Measurements from ENCODE around the gene APLP1. TPM values are rescaled to one million over a fixed set of nuclear protein-coding genes. Genes with fewer than 3 reads are reported as not detected.
"Not testable (repeated sequence)": the region's sequence is repeated elsewhere in the genome, so short reads cannot be mapped to it uniquely, and the experiment has no call there.

Gene APLP1
- 18.3 and 19.3 TPM in 2 replicates for total RNA-seq (2014; rRNA removed; shearing (Covaris generic))

- Histone ChIP-seq H3K36me3 (replicated peaks; ENCODE audit: control insufficient read depth, insufficient read depth, low read length) (no peaks in the 10 kb centered on the region), H3K4me3 (ENCODE audit: insufficient read depth, low read depth, low read length) (peak within 1 kb of the TSS; percentile 47), H3K27me3 (ENCODE audit: control insufficient read depth, insufficient read depth, low read length) (peaks cover 41% of the 10 kb centered on the region)
- peak; percentile 91 for DNase-seq
These were observed at the start of gene APLP1 for GRCh38 chr19:35868172-35868822. APLP1 (plus strand) TSS chr19:35868574; CDS start chr19:35868637, 63 bp downstream.

GRCh38 chr19:35822579-35822978, 45.8 kb upstream of the APLP1 start:
- DNase-seq, result no peak
- no peaks in the 10 kb centered on the region for H3K36me3 ChIP-seq (replicated peaks; ENCODE audit: control insufficient read depth, insufficient read depth, low read length)
- peaks cover 2% of the 10 kb centered on the region; the same call in 1 of the 2 replicates for H3K27me3 ChIP-seq (ENCODE audit: control insufficient read depth, insufficient read depth, low read length)
- no peak overlapping the region for H3K4me3 ChIP-seq (ENCODE audit: insufficient read depth, low read depth, low read length)

- Histone ChIP-seq H3K4me3 (ENCODE audit: insufficient read depth, low read depth, low read length) (no peak overlapping the region), H3K27me3 (ENCODE audit: control insufficient read depth, insufficient read depth, low read length) (peaks cover 2% of the 10 kb centered on the region; the same call in 1 of the 2 replicates), H3K36me3 (replicated peaks; ENCODE audit: control insufficient read depth, insufficient read depth, low read length) (no peaks in the 10 kb centered on the region)
- no peak for DNase-seq
These were observed 44.2 kb upstream of the APLP1 start for GRCh38 chr19:35824150-35824549.

- H3K27me3 ChIP-seq (ENCODE audit: control insufficient read depth, insufficient read depth, low read length), result peaks cover 8% of the 10 kb centered on the region; the same call in 1 of the 2 replicates
- no peaks in the 10 kb centered on the region for H3K36me3 ChIP-seq (replicated peaks; ENCODE audit: control insufficient read depth, insufficient read depth, low read length)
- no peak overlapping the region for H3K4me3 ChIP-seq (ENCODE audit: insufficient read depth, low read depth, low read length)
- peak; percentile 84 for DNase-seq
These were observed 39.6 kb upstream of the APLP1 start for GRCh38 chr19:35828692-35829301.

GRCh38 chr19:35830986-35831385, 37.4 kb upstream of the APLP1 start:
- peaks cover 8% of the 10 kb centered on the region; the same call in 1 of the 2 replicates for H3K27me3 ChIP-seq (ENCODE audit: control insufficient read depth, insufficient read depth, low read length)
- no peaks in the 10 kb centered on the region for H3K36me3 ChIP-seq (replicated peaks; ENCODE audit: control insufficient read depth, insufficient read depth, low read length)
- no peak overlapping the region for H3K4me3 ChIP-seq (ENCODE audit: insufficient read depth, low read depth, low read length)
- DNase-seq, result no peak

GRCh38 chr19:35832054-35832453, 36.3 kb upstream of the APLP1 start:
- H3K36me3 ChIP-seq (replicated peaks; ENCODE audit: control insufficient read depth, insufficient read depth, low read length), result no peaks in the 10 kb centered on the region
- peaks cover 10% of the 10 kb centered on the region; the same call in 1 of the 2 replicates for H3K27me3 ChIP-seq (ENCODE audit: control insufficient read depth, insufficient read depth, low read length)
- no peak overlapping the region for H3K4me3 ChIP-seq (ENCODE audit: insufficient read depth, low read depth, low read length)
- DNase-seq, result no peak

- DNase-seq, result peak; percentile 47
- Histone ChIP-seq H3K4me3 (ENCODE audit: insufficient read depth, low read depth, low read length) (no peak overlapping the region), H3K27me3 (ENCODE audit: control insufficient read depth, insufficient read depth, low read length) (peaks cover 11% of the 10 kb centered on the region; the same call in 1 of the 2 replicates), H3K36me3 (replicated peaks; ENCODE audit: control insufficient read depth, insufficient read depth, low read length) (no peaks in the 10 kb centered on the region)
These were observed 34.4 kb upstream of the APLP1 start for GRCh38 chr19:35833972-35834371.

- H3K4me3 ChIP-seq (ENCODE audit: insufficient read depth, low read depth, low read length); DNase-seq; H3K36me3 ChIP-seq (replicated peaks; ENCODE audit: control insufficient read depth, insufficient read depth, low read length); H3K27me3 ChIP-seq (ENCODE audit: control insufficient read depth, insufficient read depth, low read length): not testable (repeated sequence)
These were observed 32.3 kb upstream of the APLP1 start for GRCh38 chr19:35836096-35836495.

- Histone ChIP-seq H3K27me3 (ENCODE audit: control insufficient read depth, insufficient read depth, low read length) (peaks cover 46% of the 10 kb centered on the region), H3K4me3 (ENCODE audit: insufficient read depth, low read depth, low read length) (no peak overlapping the region), H3K36me3 (replicated peaks; ENCODE audit: control insufficient read depth, insufficient read depth, low read length) (no peaks in the 10 kb centered on the region)
- DNase-seq, result no peak
These were observed 26.3 kb upstream of the APLP1 start for GRCh38 chr19:35841961-35842595.

- DNase-seq, result no peak
- Histone ChIP-seq H3K36me3 (replicated peaks; ENCODE audit: control insufficient read depth, insufficient read depth, low read length) (no peaks in the 10 kb centered on the region), H3K4me3 (ENCODE audit: insufficient read depth, low read depth, low read length) (no peak overlapping the region), H3K27me3 (ENCODE audit: control insufficient read depth, insufficient read depth, low read length) (peaks cover 45% of the 10 kb centered on the region)
These were observed 25.6 kb upstream of the APLP1 start for GRCh38 chr19:35842666-35843272.

GRCh38 chr19:35843676-35844481, 24.5 kb upstream of the APLP1 start:
- H3K36me3 ChIP-seq (replicated peaks; ENCODE audit: control insufficient read depth, insufficient read depth, low read length), result no peaks in the 10 kb centered on the region
- DNase-seq, result peak; percentile 96
- H3K4me3 ChIP-seq (ENCODE audit: insufficient read depth, low read depth, low read length), result peak overlapping the region; percentile 31; the same call in 1 of the 2 replicates
- peaks cover 53% of the 10 kb centered on the region for H3K27me3 ChIP-seq (ENCODE audit: control insufficient read depth, insufficient read depth, low read length)

GRCh38 chr19:35844482-35845214, 23.7 kb upstream of the APLP1 start:
- H3K36me3 ChIP-seq (replicated peaks; ENCODE audit: control insufficient read depth, insufficient read depth, low read length), result no peaks in the 10 kb centered on the region
- peak; percentile 65 for DNase-seq
- no peak overlapping the region; the same call in 1 of the 2 replicates for H3K4me3 ChIP-seq (ENCODE audit: insufficient read depth, low read depth, low read length)
- H3K27me3 ChIP-seq (ENCODE audit: control insufficient read depth, insufficient read depth, low read length), result peaks cover 57% of the 10 kb centered on the region

- H3K27me3 ChIP-seq (ENCODE audit: control insufficient read depth, insufficient read depth, low read length), result peaks cover 57% of the 10 kb centered on the region
These were observed 22.9 kb upstream of the APLP1 start for GRCh38 chr19:35845215-35846037.

More at GRCh38 chr19:35845215-35846037, 22.9 kb upstream of the APLP1 start:
- no peaks in the 10 kb centered on the region for H3K36me3 ChIP-seq (replicated peaks; ENCODE audit: control insufficient read depth, insufficient read depth, low read length)
- peak; percentile 89 for DNase-seq
- H3K4me3 ChIP-seq (ENCODE audit: insufficient read depth, low read depth, low read length), result peak overlapping the region; percentile 43
